Fibroblast of upper back skin (primary cell): ENCODE results near the gene OR8A1.
A peak's percentile ranks its signal among the peaks of the same experiment; 100 is the strongest.
"Not testable (repeated sequence)": the region's sequence is repeated elsewhere in the genome, so short reads cannot be mapped to it uniquely, and the experiment has no call there.

Experiments used
- DNase-seq: peaks from one replicate; pipeline ENCODE4 v3.0.0-alpha.2; 2013

Gene OR8A1

GRCh38 chr11:124597626-124598025 lies 27.8 kb downstream of the OR8A1 start:
- DNase-seq: no peak

GRCh38 chr11:124600621-124601320 lies 31.0 kb downstream of the OR8A1 start:
- DNase-seq: no peak

GRCh38 chr11:124602193-124602592 lies 32.4 kb downstream of the OR8A1 start:
- DNase-seq: no peak

GRCh38 chr11:124602723-124603122 lies 32.9 kb downstream of the OR8A1 start:
- not testable (repeated sequence) for DNase-seq

GRCh38 chr11:124605719-124606118 lies 35.9 kb downstream of the OR8A1 start:
- no peak for DNase-seq

- DNase-seq: peak; percentile 56
These were observed 38.4 kb downstream of the OR8A1 start for GRCh38 chr11:124608147-124608546.

- DNase-seq: no peak
These were observed 40.5 kb downstream of the OR8A1 start for GRCh38 chr11:124610295-124610694.

GRCh38 chr11:124611064-124611463 lies 41.3 kb downstream of the OR8A1 start, which contains the start of gene PANX3:
PANX3 (plus strand) TSS chr11:124611428; CDS start chr11:124611557, 129 bp downstream.
- DNase-seq: peak; percentile 76

GRCh38 chr11:124612045-124612444 lies 42.2 kb downstream of the OR8A1 start:
- no peak for DNase-seq

- DNase-seq: no peak
These were observed 42.9 kb downstream of the OR8A1 start for GRCh38 chr11:124612567-124613246.

GRCh38 chr11:124618863-124619262 lies 49.1 kb downstream of the OR8A1 start:
- DNase-seq: no peak
